ENCODE data around the gene EEF2KMT.
"Not testable (repeated sequence)": the region's sequence is repeated elsewhere in the genome, so short reads cannot be mapped to it uniquely, and the experiment has no call there.

DNA sequence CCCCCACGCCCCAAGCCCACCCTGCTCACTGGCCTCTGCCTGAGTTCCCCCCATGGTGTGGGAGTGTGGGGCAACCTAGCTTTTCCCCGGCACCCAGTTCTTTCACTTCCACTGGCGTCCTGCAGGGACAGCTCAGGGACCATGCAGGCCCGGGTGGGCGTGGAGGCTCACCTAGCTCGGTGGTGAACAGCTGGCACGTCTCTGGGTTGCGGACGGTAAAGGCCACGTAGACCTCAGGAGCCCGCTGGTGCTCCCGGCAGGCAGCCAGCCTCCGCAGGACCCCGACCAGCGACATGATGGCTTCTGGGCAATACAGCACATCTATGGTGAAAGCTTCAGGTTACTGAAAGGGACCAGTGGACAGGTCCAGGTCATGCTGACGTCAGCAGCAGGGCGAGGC is 8.7 kb downstream of the EEF2KMT start:
- TF ChIP-seq, protein P1, sequence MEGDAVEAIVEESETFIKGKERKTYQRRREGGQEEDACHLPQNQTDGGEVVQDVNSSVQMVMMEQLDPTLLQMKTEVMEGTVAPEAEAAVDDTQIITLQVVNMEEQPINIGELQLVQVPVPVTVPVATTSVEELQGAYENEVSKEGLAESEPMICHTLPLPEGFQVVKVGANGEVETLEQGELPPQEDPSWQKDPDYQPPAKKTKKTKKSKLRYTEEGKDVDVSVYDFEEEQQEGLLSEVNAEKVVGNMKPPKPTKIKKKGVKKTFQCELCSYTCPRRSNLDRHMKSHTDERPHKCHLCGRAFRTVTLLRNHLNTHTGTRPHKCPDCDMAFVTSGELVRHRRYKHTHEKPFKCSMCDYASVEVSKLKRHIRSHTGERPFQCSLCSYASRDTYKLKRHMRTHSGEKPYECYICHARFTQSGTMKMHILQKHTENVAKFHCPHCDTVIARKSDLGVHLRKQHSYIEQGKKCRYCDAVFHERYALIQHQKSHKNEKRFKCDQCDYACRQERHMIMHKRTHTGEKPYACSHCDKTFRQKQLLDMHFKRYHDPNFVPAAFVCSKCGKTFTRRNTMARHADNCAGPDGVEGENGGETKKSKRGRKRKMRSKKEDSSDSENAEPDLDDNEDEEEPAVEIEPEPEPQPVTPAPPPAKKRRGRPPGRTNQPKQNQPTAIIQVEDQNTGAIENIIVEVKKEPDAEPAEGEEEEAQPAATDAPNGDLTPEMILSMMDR (IDR thresholded peaks at IDR 0.05; ENCODE audit: low read length), result not testable (repeated sequence)
- TF ChIP-seq EZH2 (IDR thresholded peaks at IDR 0.05; ENCODE audit: borderline replicate concordance, low read length), result not testable (repeated sequence)

All from OCI-LY1 (cell line).